ENCODE results near the gene TBC1D16.

TBC1D16 gene

GRCh38 chr17:79948945-79949655, 86.6 kb downstream of the TBC1D16 start:
- DNase-seq, result no peak

GRCh38 chr17:79948406-79948944, 87.2 kb downstream of the TBC1D16 start:
- no peak for DNase-seq

- DNase-seq, result no peak
Measured at GRCh38 chr17:79947351-79948031, 88.2 kb downstream of the TBC1D16 start.

- no peak for DNase-seq
Measured at GRCh38 chr17:79946352-79947231, 89.1 kb downstream of the TBC1D16 start.

GRCh38 chr17:79945591-79946255, 89.9 kb downstream of the TBC1D16 start:
- DNase-seq, result no peak

- DNase-seq, result no peak
Measured at GRCh38 chr17:79944821-79945391, 90.8 kb downstream of the TBC1D16 start.

- DNase-seq, result no peak
Measured at GRCh38 chr17:79944251-79944812, 91.3 kb downstream of the TBC1D16 start.

- DNase-seq, result no peak
Measured at GRCh38 chr17:79943347-79944241, 92.1 kb downstream of the TBC1D16 start.

GRCh38 chr17:79942591-79943346, 92.9 kb downstream of the TBC1D16 start:
- DNase-seq, result no peak

- no peak for DNase-seq
Measured at GRCh38 chr17:79942011-79942405, 93.7 kb downstream of the TBC1D16 start.

GRCh38 chr17:79941088-79942010, 94.3 kb downstream of the TBC1D16 start:
- DNase-seq, result no peak

GRCh38 chr17:79940459-79941087, 95.1 kb downstream of the TBC1D16 start:
- no peak for DNase-seq

- DNase-seq, result no peak
Measured at GRCh38 chr17:79939755-79940458, 95.8 kb downstream of the TBC1D16 start.

- DNase-seq, result no peak
Measured at GRCh38 chr17:79939094-79939435, 96.6 kb downstream of the TBC1D16 start.

- DNase-seq, result no peak
Measured at GRCh38 chr17:79938336-79939093, 97.2 kb downstream of the TBC1D16 start.

- no peak for DNase-seq
Measured at GRCh38 chr17:79937391-79938335, 98.0 kb downstream of the TBC1D16 start.
